Thoracic aorta (tissue), 2 donors: ENCODE measurements around the gene ADGRG1. TPM values are rescaled to one million over a fixed set of nuclear protein-coding genes. Genes with fewer than 3 reads are reported as not detected.

ENCODE experiments used
- ATAC-seq: fragments of 150-250 bp; one replicate; pipeline ENCODE4 v1.8.0; 2017; ENCODE audit warnings: low read depth; ENCODE audit not compliant: insufficient number of reproducible peaks, low FRiP score
- DNase-seq: peaks from one replicate; pipeline ENCODE4 v3.0.0-alpha.2; 2020; ENCODE audit warnings: low spot score
- H3K27ac ChIP-seq, 2 donors: fragments of 200-600 bp; sonication (generic); 1 replicate in 1 of 2; 2 replicates in 1 of 2; pipeline ENCODE4 v1.5.1; 2016; ENCODE audit warnings: mild to moderate bottlenecking in 2 of 2, moderate library complexity in 2 of 2
- H3K27me3 ChIP-seq: fragments of 200-600 bp; sonication (generic); replicated peaks from 2 replicates; pipeline ENCODE4 v1.6.0; 2016; ENCODE audit warnings: mild to moderate bottlenecking; ENCODE audit not compliant: insufficient read depth
- H3K36me3 ChIP-seq: fragments of 200-600 bp; sonication (generic); one replicate; pipeline ENCODE4 v1.5.1; 2016
- H3K4me1 ChIP-seq, 2 donors: fragments of 200-600 bp; sonication (generic); 1 replicate in 1 of 2; 2 replicates in 1 of 2; pipeline versions ENCODE4 v1.5.1 to v1.6.0; 2016; ENCODE audit warnings: low read depth in 2 of 2, mild to moderate bottlenecking in 1 of 2; ENCODE audit not compliant: control insufficient read depth in 1 of 2
- H3K4me3 ChIP-seq: fragments of 200-600 bp; sonication (generic); 2 replicates; pipeline ENCODE4 v1.5.1; 2016; ENCODE audit warnings: mild to moderate bottlenecking
- H3K9me3 ChIP-seq: fragments of 200-600 bp; sonication (generic); 2 replicates; pipeline ENCODE4 v1.5.1; 2016
- total RNA-seq, 2 donors: library from RNA; depleted of rRNA; stranded (reverse); fragments of >200 nt; gene quantifications; one replicate each; pipeline versions ENCODE4 v1.1.0 to v1.2.3, GENCODE V29; 2016
- TF ChIP-seq, protein P1 (sequence below): fragments of 200-600 bp; sonication (generic); IDR thresholded peaks from one replicate; pipeline ENCODE4 v1.5.1; 2019; ENCODE audit warnings: antibody characterized with exemption

ADGRG1 gene
- total RNA-seq, 2 donors from 2014 or later: 5.4 to 79.1 TPM

DNA sequence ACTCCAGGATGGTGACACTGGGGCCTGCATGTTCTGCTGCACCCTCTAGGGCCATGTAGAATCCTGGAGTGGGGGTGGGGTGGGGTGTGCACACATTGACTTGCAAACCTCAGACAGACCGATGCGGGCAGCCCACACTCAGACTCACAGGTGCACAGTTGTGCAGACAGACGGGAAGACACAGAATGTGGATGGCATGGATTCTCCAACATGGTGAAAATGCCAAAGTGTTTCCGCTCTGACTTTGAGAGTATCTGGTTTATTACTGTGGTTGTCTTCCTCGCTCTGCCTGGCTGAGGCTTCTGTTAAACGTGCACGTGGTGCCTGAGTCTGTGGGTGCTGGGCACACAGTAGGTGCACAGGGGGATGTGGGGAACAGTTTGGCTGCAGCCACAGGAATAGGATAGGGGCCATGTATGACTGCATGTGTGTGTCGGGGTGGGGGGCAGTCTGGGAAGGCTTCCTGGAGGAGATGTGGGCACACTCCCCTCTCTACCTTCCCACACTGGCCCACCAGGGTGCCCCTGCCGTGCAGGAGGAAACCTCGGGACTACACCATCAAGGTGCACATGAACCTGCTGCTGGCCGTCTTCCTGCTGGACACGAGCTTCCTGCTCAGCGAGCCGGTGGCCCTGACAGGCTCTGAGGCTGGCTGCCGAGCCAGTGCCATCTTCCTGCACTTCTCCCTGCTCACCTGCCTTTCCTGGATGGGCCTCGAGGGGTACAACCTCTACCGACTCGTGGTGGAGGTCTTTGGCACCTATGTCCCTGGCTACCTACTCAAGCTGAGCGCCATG is 30.6 kb downstream of the ADGRG1 start:
- Histone ChIP-seq H3K4me1 (no peaks in the 10 kb centered on the region), H3K36me3 (no peaks in the 10 kb centered on the region), H3K9me3 (no peaks in the 10 kb centered on the region), H3K27ac (no peak overlapping the region), H3K27me3 (no peaks in the 10 kb centered on the region), H3K4me3 (no peak overlapping the region)
- DNase-seq (no peak), ATAC-seq (no peak)
- TF ChIP-seq, protein P1, sequence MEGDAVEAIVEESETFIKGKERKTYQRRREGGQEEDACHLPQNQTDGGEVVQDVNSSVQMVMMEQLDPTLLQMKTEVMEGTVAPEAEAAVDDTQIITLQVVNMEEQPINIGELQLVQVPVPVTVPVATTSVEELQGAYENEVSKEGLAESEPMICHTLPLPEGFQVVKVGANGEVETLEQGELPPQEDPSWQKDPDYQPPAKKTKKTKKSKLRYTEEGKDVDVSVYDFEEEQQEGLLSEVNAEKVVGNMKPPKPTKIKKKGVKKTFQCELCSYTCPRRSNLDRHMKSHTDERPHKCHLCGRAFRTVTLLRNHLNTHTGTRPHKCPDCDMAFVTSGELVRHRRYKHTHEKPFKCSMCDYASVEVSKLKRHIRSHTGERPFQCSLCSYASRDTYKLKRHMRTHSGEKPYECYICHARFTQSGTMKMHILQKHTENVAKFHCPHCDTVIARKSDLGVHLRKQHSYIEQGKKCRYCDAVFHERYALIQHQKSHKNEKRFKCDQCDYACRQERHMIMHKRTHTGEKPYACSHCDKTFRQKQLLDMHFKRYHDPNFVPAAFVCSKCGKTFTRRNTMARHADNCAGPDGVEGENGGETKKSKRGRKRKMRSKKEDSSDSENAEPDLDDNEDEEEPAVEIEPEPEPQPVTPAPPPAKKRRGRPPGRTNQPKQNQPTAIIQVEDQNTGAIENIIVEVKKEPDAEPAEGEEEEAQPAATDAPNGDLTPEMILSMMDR: no peak

DNA sequence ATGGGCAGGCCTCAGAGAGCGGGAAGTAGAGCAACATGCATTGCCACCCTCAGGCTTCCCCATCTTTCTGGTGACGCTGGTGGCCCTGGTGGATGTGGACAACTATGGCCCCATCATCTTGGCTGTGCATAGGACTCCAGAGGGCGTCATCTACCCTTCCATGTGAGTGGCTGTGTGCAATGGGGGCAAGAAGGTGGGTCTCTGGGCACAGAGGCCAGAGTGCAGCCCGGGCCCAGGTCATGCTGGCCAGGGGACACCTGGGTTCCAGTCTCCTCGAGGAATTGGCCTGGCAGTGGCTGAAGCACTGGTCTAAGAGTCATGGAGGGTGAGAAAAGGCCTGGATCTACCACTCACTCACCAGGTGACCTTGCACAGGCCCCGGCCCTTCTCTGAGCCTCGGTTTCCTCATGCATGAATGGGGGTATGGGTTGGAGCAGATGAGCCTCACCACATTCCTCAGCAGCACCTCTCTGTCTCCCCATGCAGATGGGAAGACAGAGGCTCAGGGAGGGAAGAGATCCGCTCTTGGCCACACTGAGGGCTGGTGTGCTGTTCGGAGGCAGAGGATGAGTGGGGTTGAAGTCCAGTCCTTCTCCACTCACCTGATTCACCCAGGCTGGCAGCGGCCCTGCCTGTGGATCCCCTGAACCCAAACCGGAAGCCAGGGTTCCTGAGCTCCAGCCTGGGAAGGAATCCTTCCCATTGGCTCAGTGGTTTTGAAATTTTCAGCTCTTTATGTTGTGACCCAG is 32.5 kb downstream of the ADGRG1 start:
- DNase-seq (no peak), ATAC-seq (no peak)
- Histone ChIP-seq H3K36me3 (no peaks in the 10 kb centered on the region), H3K9me3 (no peaks in the 10 kb centered on the region), H3K4me1 (no peaks in the 10 kb centered on the region), H3K4me3 (no peak overlapping the region), H3K27ac (no peak overlapping the region), H3K27me3 (no peaks in the 10 kb centered on the region)
- TF ChIP-seq, protein P1: no peak

DNA sequence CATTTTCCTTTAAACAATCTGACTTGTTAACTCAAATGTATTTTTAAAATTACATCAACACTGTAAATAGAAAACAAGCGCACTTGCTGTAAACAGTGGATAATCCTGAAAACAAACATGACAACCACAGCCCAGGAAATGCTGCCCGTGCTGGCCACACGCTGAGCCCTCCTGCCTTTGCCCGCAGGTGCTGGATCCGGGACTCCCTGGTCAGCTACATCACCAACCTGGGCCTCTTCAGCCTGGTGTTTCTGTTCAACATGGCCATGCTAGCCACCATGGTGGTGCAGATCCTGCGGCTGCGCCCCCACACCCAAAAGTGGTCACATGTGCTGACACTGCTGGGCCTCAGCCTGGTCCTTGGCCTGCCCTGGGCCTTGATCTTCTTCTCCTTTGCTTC is 33.1 kb downstream of the ADGRG1 start:
- Histone ChIP-seq H3K27ac (no peak overlapping the region), H3K9me3 (no peaks in the 10 kb centered on the region), H3K27me3 (no peaks in the 10 kb centered on the region), H3K36me3 (no peaks in the 10 kb centered on the region), H3K4me1 (no peaks in the 10 kb centered on the region), H3K4me3 (no peak overlapping the region)
- ATAC-seq: no peak
- no peak for DNase-seq
- TF ChIP-seq, protein P1: no peak

DNA sequence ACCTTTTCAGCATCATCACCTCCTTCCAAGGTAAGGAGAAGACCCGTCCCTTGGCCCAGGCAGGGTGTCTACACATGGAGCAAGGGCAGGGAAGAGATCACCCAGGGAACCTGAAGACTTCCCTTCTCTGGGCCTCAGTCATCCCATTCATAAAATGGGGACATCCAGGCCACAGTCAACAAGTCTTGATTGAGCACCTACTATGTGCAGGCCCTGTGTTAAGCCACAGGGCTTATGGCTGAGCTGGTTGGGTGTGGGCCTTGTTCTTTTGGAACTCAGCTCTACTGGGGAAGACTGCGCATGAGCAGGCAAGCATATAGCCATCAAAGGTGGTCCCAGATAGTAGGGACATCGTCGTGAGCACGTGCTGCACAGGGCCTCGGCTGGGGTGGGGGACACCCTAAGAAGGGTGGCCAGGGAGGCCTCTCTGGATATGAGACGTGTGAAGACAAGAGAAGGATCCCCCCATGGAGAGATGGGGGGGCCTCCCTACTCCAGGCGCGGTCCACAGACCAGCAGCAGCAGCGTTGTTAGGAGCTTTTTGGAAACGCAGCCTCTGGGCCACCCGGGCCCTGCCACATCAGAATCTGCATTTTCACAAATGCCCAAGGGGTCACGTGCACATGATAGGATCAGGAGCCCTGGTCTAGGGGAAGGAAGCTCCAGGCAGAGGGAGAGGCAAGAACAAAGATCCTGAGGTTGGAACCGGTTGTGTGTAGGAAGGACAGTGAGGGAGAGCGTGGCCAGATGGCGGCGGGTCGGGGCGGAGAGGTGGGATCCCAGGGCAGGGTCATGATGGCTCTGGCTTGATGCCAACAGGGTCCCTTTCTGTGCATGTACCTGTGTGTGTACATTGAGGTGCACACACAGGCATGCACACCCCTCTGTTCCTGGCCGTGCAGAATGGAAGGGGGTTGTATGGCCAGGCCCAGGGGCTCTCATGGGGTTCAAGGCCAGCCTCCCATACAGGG is 33.8 kb downstream of the ADGRG1 start:
- Histone ChIP-seq H3K4me1 (no peaks in the 10 kb centered on the region), H3K27me3 (no peaks in the 10 kb centered on the region), H3K36me3 (no peaks in the 10 kb centered on the region), H3K9me3 (no peaks in the 10 kb centered on the region), H3K4me3 (no peak overlapping the region), H3K27ac (no peak overlapping the region)
- no peak for DNase-seq
- ATAC-seq: no peak
- TF ChIP-seq, protein P1: no peak
